ENCODE data around the gene ZNF518A.
A peak's percentile ranks its signal among the peaks of the same experiment; 100 is the strongest.

Gene ZNF518A, protein sequence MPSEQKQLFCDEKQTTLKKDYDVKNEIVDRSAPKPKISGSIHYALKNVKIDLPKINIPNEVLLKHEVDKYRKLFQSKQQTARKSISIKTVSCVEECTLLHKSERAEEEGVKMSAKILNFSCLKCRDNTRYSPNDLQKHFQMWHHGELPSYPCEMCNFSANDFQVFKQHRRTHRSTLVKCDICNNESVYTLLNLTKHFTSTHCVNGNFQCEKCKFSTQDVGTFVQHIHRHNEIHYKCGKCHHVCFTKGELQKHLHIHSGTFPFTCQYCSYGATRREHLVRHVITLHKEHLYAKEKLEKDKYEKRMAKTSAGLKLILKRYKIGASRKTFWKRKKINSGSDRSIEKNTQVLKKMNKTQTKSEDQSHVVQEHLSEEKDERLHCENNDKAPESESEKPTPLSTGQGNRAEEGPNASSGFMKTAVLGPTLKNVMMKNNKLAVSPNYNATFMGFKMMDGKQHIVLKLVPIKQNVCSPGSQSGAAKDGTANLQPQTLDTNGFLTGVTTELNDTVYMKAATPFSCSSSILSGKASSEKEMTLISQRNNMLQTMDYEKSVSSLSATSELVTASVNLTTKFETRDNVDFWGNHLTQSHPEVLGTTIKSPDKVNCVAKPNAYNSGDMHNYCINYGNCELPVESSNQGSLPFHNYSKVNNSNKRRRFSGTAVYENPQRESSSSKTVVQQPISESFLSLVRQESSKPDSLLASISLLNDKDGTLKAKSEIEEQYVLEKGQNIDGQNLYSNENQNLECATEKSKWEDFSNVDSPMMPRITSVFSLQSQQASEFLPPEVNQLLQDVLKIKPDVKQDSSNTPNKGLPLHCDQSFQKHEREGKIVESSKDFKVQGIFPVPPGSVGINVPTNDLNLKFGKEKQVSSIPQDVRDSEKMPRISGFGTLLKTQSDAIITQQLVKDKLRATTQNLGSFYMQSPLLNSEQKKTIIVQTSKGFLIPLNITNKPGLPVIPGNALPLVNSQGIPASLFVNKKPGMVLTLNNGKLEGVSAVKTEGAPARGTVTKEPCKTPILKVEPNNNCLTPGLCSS (N-terminal part only)

DNA sequence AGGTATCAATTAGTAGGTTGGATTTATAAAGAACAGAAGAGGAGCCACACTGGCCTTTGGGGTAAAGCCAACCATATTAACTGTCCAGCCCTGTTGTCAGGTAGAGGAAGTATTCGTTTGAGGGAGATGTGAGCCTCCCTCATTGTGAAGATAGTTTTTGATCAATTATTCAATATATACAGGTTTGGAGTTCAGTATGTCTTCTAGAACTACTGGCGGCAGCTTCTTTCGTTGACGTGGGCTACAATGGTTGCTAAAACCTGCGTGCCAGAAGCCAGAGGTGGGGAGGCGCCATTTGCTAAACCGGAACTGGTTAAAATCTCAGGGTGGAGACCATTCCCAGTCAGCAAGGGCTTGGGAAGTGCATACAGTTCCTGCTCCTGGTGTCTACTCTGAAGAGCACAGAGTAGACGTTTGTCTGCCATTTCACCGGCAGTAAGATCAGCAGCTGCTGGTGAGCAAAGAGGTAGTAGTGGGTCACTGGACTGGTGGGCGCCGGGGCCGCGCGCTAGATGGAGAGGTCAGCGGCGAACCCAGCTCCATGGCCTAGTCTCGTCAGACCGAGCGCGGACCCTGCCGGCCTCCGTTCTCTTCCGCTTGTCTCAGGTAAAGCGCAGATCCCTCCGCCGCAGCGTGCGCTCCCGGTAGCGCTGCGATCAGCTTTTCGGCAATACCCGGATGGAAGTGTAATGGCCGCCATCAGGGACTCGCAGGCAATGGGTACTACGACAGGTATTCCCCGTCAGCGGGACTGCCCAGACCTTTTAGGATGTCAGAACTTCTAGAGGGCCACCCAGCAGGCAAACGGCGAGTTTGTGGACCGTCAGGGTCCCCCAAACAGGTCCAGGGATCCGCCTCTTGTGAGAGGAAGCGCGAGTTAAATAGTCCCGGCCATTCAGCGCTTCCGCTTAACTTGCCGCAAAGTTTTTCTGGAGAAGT, at the start of gene ZNF518A:
Gene ZNF518A, plus strand, starts transcription at position 911 of the 939 bp plus-strand sequence. CDS start 26,026 bp downstream, outside the sequence.
- peak; percentile 94 for DNase-seq

DNA sequence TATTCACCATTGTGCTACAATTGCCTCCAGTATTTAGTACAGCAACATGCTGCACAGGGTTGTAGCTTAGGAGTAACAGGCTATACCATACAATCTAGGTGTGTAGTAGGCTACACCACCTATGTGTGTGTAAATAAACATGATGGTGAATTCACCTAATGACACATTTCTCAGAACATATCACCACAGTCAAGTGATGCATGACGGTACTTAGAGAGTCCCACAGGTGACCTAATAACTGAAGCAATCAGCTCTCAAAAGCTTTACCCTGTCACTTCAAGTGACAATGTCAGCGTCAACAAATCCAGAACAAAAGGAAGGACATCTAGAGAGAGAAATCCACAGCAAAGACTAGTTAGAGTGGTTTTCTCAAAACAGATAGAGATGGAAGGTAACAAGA, 47.9 kb upstream of the ZNF518A start:
- DNase-seq: no peak

DNA sequence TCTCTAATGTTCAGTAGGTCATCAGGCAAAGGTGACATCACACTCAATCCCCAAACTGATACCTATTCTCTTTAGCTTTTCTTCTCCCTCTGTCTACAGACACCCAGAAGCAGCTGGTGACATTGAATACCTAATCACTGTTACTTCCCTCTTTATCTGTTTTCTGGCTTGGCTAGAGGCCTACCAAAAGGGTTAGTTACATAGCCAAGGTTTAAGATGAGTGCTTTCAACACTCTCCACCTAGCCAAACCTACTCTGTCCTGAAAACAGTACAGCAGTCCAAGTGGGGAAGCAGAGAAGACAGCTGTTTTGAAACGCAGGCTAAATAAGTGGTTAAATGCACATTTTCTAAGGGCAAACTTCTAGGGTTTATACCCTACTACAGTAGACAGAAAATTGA, 47.3 kb upstream of the ZNF518A start:
- DNase-seq: no peak

DNA sequence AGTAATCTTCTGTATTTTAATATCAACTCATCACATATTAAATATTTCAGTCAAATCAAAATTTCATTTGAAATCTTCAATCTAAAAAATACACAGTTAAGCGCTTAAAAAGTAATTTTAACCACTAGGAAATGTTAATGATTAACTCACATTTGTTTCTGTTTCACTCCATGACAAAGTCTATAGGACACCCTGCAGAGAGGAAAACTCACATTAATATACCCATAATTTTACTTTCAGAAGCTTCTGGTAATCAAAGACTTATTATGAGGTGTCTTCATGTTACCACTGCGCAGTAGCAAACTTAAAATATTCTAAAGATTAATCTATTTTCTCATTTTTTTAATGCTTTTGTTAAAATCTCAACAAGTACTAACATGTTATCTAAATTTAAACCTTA, 41.0 kb upstream of the ZNF518A start:
- no peak for DNase-seq

DNA sequence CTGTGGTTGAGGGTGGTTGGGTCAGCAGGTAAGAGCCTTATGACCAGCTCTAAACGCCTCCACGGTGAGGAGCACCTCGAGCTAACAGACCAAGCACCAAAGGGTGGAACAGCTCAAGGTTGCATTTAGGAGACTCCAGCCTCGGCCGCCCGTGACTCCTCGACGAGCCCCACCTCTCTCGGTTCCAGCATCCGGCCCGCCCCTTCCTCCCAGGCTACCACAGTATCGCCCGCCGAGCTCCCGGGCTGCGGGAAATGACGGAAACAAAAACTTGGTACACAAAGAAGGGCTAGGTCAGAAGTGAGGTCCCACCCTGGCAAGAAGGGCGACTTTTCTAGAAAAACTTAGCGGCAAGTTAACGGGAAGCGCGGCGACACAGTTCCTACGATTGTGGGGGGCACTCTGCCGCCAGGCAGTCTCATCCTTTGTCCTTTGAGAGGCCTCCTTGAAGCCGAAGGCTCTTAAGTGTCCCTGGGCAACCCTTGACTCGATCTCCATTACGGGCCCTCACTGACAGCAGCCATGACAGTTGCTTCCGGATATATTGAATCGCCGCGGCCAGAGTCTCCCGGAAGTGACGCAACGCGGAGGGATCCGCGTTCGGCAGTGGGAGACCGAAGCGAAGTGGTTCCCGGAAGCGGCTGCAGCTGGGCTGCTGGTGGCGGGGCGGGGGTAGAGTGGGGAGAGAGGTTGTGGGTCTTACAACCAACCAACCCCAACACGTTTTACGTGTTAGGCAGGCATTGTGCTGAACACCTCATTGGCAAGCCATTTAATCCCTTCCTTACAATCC, 40.2 kb upstream of the ZNF518A start:
- DNase-seq: peak; percentile 87

DNA sequence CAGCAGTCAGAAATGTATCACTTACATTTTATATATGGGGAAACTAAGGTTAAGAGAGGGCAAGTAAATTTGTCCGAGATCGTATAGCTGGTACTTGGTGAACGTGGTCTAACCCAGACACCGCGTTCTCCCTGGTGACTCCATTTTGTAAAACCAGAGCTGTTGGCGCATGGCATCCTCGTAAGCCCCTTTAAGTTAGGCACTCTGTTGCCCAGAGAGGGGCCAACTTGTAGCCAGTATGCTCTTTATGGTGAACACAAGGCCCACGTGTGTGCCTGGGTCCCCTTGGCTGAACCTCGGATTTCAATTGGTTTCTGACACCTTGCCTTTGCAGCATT, 39.7 kb upstream of the ZNF518A start:
- no peak for DNase-seq

DNA sequence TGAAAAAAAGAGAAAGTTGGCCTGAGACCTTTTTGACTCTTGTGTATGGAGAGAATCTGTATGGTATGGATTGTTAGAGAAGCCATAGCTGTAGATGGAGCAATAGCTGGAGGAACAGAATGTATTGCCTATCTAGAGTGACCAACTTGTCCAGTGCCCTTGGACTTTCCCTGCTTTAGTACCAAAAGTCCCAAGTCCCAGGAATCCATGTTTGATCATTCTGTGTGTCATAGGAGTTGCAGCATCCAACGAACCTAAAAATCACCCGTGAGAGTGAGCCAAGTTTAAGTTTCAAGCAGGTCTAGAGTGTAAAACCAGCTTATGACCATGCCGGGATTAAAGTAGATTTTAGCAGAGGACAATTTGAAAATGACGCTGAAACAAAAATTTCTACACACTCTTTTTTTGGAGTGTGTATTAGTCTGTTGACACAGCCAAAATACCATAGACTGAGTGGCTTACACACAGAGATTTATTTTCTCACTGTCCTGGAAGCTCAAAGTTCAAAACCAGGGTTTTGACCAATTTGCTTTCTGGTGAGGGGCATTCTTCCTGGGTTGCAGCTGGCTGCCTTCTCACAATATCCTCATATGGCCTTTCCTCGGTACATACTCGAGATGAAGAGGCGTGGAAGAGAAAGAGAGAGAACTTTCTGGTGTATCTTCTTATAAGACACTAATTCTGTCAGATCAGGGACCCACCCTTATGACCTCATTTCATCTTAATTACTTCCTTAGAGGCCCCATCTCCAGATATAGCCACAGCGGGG, 36.9 kb upstream of the ZNF518A start:
- no peak for DNase-seq

DNA sequence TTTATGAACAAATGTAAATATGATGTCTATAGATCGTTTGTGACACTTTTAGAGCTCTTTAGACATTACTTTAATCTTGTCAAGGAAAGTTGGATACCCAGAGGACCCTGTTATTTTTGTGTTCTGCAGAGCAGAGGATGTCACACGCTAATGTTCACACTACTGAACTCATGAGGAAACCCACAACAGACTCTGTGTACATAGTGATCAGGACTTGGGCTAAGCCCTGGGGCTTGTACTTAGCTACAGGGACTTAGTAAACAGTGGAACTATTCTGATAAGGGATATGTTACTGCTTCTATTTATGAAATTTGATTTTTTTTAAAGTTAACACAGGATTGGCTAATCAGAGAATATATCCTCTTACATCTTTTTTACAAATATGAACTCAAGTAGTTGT, 36.1 kb upstream of the ZNF518A start:
- DNase-seq: no peak

DNA sequence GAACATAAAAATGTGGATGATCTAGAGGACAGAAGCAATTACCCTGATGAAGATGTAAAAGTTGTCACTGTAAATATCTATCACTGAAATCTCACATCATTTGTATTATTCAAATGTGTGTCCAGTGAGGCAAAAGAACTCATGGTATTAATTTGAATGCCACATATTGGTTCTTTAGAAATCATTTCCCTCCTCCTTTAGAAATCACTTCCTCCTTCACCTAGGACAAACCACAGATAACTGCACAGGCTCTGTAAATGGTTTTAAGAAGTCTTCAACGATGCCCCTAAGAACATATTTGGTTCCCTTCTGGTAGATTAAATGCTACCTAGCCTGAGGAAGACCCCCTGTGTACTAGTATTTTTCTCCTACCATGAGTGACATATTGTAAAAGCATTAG, 33.1 kb upstream of the ZNF518A start:
- DNase-seq: no peak

DNA sequence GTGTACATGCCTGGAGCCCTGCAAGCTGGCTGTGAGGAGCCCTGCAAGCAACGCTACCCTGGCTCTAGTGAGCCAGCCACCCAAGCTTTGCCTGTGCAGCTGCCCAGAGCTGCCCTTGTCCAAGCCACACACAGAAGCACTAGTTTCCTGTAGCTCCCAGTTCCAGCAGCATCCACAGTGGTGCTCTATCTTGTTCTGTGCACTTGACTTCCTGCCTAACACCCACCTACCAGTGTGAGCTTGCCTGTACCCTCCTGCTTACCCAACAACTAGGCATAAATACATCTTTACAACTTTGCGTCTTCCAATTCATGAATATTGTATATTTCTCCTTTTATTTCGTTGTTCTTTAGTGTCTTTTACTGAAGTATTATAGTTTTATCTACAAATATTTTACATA, 32.2 kb upstream of the ZNF518A start:
- peak; percentile 1 for DNase-seq

DNA sequence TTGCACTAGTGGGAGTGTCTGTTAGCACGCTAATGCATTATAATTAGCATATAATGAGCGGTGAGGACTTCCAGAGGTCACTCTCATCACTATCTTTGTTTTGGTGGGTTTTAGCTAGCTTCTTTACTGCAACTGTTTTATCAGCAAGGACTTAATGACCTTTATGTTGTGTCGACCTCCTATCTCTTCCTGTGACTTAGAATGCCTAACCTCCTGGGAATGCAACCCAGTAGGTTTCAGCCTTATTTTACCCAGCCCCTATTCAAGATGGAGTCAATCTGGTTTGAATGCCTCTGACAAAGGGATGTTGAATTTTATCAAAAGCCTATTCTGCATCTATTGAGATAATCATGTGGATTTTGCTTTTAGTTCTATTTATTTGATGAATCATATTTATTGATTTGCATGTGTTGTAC, 22.5 kb upstream of the ZNF518A start:
- DNase-seq: no peak

DNA sequence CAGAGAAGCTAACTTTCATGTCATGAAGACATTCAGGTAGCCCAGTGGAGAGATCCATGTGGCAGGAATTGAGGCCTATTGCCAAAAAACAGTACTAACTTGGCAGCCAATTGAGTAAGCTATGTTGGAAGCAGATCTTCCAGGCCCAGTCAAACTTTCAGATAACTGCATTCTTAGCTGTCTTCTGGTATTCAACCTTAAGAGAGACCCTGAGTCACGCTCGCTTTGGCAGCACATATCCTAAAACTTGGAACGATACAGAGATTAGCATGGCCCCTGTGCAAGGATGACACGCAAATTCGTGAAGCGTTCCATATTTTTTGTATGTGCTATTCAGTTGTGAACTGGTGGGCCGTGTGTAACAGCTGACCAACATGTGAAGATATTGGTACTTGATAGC, 17.6 kb upstream of the ZNF518A start:
- DNase-seq: no peak

DNA sequence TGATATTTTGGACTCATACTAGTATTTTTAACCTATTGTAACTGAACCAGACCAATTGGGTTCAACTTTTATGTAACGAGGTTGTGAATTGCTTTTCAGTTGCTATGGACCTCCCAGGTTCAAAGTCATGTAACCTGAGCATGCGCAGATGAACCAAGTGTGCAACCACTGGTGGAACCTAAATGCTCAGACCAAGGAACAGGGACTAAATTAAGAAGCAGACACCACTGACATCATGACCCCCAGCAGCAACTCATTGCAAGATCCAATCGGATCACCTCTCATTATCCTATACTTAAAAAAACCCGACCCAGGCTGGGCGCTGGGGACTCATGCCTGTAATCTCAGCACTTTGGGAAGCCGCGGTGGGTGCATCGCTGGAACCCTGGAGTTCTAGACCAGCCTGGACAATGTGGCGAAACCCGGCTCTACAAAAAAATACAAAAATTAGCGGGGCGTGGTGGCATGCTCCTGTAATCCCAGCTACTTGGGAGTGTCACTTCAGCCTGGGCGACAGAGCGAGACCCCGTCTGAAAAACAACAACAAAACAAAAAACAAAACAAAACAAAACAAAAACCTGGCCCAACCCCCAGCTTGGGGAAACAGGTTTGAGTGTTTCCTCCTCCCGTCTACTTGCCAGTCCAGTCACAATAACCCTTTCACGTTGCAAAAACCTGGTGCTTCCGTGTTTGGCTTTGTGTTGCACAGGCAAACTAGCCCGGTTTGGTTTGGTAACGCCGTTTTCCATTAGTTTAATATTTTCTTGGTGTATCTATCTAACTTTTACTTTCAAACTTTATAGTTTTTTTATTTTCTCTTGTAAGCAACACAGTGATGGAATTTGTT, 11.3 kb upstream of the ZNF518A start:
- no peak for DNase-seq

DNA sequence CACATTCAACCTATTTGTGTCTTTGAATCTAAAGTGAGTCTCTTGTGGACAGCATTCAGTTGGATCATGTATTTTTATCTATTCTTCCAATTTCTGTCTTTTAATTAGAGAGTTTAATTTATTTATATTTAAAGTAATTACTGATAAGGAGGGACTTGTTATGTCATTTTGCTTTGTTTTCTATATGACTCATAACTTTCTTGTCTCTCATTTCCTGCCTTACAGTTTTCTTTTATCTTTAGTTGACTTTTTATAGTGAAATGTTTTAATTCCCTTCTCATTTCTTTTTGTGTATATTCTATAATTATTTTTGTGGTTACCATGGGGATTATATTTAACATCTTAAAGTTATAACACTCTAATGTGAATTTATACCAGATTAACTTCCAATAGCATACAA, 7.3 kb upstream of the ZNF518A start:
- no peak for DNase-seq

DNA sequence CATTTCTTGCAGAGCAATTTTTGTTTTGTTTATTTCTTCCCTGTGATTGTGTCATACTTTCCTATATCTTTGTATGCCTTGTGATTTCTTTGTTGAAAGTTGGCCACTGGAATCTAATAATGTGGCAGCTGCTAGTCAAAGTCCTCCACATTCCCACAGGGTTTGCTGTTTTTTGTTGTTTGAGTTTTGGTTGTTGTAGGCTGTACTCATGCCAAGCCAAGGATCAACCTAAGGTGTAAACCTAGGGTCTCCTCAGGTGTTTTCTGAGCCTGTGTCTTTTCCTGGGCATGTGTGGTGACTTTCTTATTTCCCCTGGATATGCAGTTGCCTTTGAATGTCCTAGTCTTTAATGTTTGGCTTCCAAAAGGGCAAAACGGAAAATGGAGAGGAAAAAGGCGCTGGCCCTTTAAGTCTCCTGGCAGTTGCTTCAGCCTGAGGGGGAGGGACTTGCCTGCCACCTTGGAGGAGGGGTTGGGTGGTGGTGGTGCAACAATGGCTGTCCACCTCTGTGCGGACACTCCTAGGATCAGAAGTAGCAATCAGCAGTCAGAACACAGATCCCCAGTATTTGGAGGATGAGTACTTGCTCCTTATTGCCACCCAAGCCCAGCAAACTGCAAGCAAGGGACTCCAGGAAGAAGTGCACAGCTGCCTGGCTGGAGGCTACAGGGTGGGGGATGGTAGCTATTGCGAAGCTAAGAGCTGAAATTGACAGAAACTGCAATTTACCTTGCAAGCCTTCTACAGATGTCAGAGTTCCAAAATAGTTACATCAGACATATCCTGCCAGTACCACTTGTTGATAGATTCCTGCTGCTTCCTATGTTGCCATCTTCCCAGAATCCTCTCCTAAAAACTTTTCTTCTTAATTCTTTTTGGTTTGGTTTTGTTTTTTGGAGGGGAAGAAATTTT, 5.6 kb upstream of the ZNF518A start:
- peak; percentile 55 for DNase-seq

DNA sequence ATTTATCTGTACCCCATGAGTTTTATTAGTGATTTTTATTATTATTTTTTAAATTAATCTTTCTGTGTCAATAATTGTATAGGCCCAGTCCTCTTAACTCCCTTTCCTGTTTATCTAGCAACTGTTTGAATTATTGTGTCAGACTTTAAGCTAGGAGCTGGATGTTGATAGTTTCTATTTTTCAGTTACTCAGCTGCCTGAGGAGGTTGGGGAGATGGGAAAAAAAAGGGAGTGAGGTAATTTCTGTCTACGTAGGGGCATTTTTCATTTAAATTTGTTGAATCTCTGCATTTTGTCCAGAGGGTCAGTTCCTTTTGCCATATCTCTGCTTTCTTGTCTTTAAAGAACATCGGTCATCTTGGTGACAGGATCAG, 5.0 kb upstream of the ZNF518A start:
- no peak for DNase-seq

DNA sequence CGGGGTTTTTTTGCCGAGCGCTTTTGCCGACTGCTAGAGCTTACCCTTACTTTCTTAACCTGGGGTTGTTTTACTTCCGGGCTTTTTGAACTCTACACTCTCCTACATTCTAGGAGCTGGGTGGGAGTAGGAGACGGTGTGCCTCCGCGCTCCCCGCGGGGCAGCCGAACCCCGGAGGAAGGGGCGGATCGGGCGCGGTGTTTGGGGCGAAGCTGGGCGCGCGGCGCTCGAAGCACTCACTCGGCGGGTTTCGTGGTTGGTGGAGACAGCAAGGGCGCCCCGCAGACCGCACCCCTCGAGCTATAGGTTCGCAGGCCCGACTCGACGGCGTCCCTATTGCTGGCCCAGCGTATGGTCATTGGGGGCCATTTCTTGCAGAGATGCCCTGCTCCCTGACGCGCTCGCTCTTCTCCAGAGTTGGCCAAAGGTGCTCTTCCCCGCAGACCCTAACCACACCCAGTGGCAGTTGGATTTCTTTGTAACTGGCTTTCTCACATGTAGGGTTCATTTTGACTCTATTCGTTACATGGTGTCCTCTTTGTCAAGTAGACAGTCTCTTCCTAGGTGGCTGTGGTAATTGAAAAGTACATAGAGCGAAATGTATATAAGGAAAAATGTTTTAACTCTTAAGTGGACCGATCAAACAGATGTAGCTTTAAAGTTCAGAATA, 364 bp downstream of the ZNF518A start:
- peak; percentile 78 for DNase-seq

DNA sequence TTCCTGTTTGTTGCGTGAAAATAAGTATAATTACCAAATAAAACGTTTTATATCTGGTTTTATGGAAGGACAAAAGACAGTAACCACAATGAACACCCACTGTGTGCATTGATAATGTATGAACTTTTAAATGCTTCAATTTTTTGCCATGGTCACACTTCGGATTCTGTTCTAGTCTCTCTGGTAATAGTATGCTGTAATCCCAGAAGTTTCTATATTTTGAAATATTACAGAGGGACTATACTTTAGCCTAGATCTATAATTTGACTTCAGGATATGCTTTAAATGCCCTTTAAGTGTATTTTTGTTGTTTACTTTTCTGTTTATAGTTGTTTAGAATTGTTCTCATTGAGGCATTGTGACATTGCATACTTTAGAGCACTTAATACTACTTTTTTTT, 1.5 kb downstream of the ZNF518A start:
- DNase-seq: no peak

All from NCI-H82 (cell line).